Caco-2 (cell line): ENCODE results near the gene SIK3. TPM values are rescaled to one million over a fixed set of nuclear protein-coding genes. Genes with fewer than 3 reads are reported as not detected.

Experiments used
- BruUV-seq: library from RNA; stranded (reverse); fragments of 400-500 nt; replicated peaks from 2 replicates; lab custom pipeline; 2021; lab: Mats Ljungman, UMichigan
- CTCF ChIA-PET: fragments of 300-600 bp; sonication (Branson Sonifier 250); formaldehyde crosslinking; loops from one replicate; lab custom pipeline; 2022; ENCODE audit warnings: antibody characterized with exemption; lab: Charles Lee
- POLR2A ChIA-PET: fragments of 300-600 bp; sonication (Branson Sonifier 250); formaldehyde crosslinking; loops from one replicate; lab custom pipeline; 2022; ENCODE audit warnings: antibody characterized with exemption; lab: Charles Lee
- DNase-seq, 2 experiments: peaks; one replicate each; pipeline versions ENCODE4 v3.0.0 to v3.0.0-alpha.2; 2020 to 2022
- H3K27me3 ChIP-seq: replicated peaks from 2 replicates; pipeline ENCODE4 v1.6.0; 2011; ENCODE audit warnings: low read length; ENCODE audit not compliant: control insufficient read depth, insufficient read depth
- H3K36me3 ChIP-seq: 2 replicates; pipeline ENCODE4 v1.5.1; 2011; ENCODE audit warnings: low read length; ENCODE audit not compliant: control insufficient read depth, insufficient read depth
- H3K4me1 ChIP-seq: fragments of 250-450 bp; sonication (Bioruptor Pico); 2 replicates; pipeline ENCODE4 v1.5.1; 2020; ENCODE audit warnings: mild to moderate bottlenecking
- H3K4me3 ChIP-seq: 2 replicates; pipeline ENCODE4 v1.5.1; 2011; ENCODE audit warnings: low read depth, mild to moderate bottlenecking, control low read depth, low read length
- H3K9me3 ChIP-seq: fragments of 250-450 bp; sonication (Bioruptor Pico); 2 replicates; pipeline ENCODE4 v1.5.1; 2020; ENCODE audit warnings: mild to moderate bottlenecking, moderate library complexity
- H3K27ac Mint-ChIP-seq: one replicate; pipeline ENCODE4 v1.8.0; 2022; ENCODE audit warnings: mixed read lengths; ENCODE audit not compliant: unreplicated experiment
- H3K27me3 Mint-ChIP-seq: one replicate; pipeline ENCODE4 v1.8.0; 2022; ENCODE audit warnings: mixed read lengths; ENCODE audit not compliant: insufficient read depth, unreplicated experiment
- H3K36me3 Mint-ChIP-seq: one replicate; pipeline ENCODE4 v1.8.0; 2022; ENCODE audit warnings: mild to moderate bottlenecking, mixed read lengths; ENCODE audit not compliant: insufficient read depth, unreplicated experiment
- H3K4me1 Mint-ChIP-seq: one replicate; pipeline ENCODE4 v1.8.0; 2022; ENCODE audit warnings: low read depth, mixed read lengths; ENCODE audit not compliant: unreplicated experiment
- H3K4me3 Mint-ChIP-seq: one replicate; pipeline ENCODE4 v1.8.0; 2022; ENCODE audit warnings: mild to moderate bottlenecking, moderate library complexity, mixed read lengths; ENCODE audit not compliant: unreplicated experiment
- H3K9me3 Mint-ChIP-seq: one replicate; pipeline ENCODE4 v1.8.0; 2022; ENCODE audit warnings: mixed read lengths; ENCODE audit not compliant: unreplicated experiment
- intact Hi-C: fragments of 100-400 bp; cut with micrococcal nuclease; formaldehyde crosslinking; loops from one replicate; pipeline ENCODE4 v1.10.0; 2022; ENCODE audit not compliant: unreplicated experiment
- total RNA-seq: library from RNA; stranded (reverse); gene quantifications from 2 replicates; pipeline ENCODE4 v1.2.3, GENCODE V29; 2022
- TF ChIP-seq, protein P1 (sequence below), 2 experiments: fragments of 200-600 bp in 1 of 2; IDR thresholded peaks; 1 replicate in 1 of 2; 2 replicates in 1 of 2; pipeline versions ENCODE4 v1.5.1 to v1.8.0; 2011 to 2022; ENCODE audit warnings: antibody characterized with exemption in 1 of 2, control low read depth in 1 of 2, inconsistent platforms in 1 of 2, low read depth in 1 of 2, low read length in 1 of 2, mild to moderate bottlenecking in 1 of 2, moderate library complexity in 1 of 2; ENCODE audit not compliant: insufficient read depth in 1 of 2, severe bottlenecking in 1 of 2, unreplicated experiment in 1 of 2

SIK3 gene
- total RNA-seq, 1 experiment from 2014 or later, result 65.7 TPM

GRCh38 chr11:117000014-117000737 is 98.1 kb downstream of the SIK3 start:
- no peaks in the 10 kb centered on the region for H3K36me3 ChIP-seq
- intact Hi-C loops, result no loop called here
- Mint-ChIP-seq H3K4me1 (peaks cover 38% of the 10 kb centered on the region), H3K36me3 (peaks cover 5% of the 10 kb centered on the region), H3K27ac (no peak overlapping the region), H3K27me3 (no peaks in the 10 kb centered on the region), H3K4me3 (no peak overlapping the region), H3K9me3 (no peaks in the 10 kb centered on the region)
- TF ChIP-seq, protein P1, sequence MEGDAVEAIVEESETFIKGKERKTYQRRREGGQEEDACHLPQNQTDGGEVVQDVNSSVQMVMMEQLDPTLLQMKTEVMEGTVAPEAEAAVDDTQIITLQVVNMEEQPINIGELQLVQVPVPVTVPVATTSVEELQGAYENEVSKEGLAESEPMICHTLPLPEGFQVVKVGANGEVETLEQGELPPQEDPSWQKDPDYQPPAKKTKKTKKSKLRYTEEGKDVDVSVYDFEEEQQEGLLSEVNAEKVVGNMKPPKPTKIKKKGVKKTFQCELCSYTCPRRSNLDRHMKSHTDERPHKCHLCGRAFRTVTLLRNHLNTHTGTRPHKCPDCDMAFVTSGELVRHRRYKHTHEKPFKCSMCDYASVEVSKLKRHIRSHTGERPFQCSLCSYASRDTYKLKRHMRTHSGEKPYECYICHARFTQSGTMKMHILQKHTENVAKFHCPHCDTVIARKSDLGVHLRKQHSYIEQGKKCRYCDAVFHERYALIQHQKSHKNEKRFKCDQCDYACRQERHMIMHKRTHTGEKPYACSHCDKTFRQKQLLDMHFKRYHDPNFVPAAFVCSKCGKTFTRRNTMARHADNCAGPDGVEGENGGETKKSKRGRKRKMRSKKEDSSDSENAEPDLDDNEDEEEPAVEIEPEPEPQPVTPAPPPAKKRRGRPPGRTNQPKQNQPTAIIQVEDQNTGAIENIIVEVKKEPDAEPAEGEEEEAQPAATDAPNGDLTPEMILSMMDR (IDR thresholded peaks at IDR 0.05; ENCODE audit: insufficient read depth in 1 of 2, low read depth in 1 of 2, low read length in 1 of 2, severe bottlenecking in 1 of 2, unreplicated experiment in 1 of 2), result no peak
- CTCF ChIA-PET, result no interaction called here
- H3K4me1 ChIP-seq, result peaks cover 25% of the 10 kb centered on the region
- no peaks in the 10 kb centered on the region for H3K9me3 ChIP-seq
- no TSS peak for BruUV-seq
- POLR2A ChIA-PET, result no interaction called here
- H3K27me3 ChIP-seq, result no peaks in the 10 kb centered on the region
- H3K4me3 ChIP-seq, result no peak overlapping the region
- DNase-seq, result no peak

DNA sequence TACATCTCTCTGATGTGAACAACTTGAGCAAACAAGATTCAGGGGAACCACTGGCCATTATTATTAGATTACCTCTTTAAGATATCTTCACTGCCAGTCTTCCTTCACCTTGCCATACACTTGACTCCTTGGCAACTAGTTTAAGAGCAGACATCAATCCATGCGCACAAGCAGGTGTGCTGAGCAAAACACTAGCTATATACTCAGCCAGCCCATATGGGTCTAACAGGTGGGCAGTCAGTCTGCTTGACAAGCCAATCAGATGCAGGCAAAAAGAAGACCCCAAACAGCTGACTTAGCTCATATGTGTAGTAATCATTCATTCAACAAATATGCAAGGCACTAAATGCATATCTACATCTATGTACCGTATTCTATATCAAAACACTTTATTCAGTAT is 101.2 kb downstream of the SIK3 start:
- Histone ChIP-seq H3K27me3 (no peaks in the 10 kb centered on the region), H3K36me3 (no peaks in the 10 kb centered on the region), H3K9me3 (no peaks in the 10 kb centered on the region), H3K4me3 (no peak overlapping the region), H3K4me1 (peaks cover 17% of the 10 kb centered on the region)
- intact Hi-C loops, result no loop called here
- Mint-ChIP-seq H3K27ac (no peak overlapping the region), H3K27me3 (no peaks in the 10 kb centered on the region), H3K4me1 (peaks cover 31% of the 10 kb centered on the region), H3K9me3 (no peaks in the 10 kb centered on the region), H3K4me3 (no peak overlapping the region), H3K36me3 (peaks cover 5% of the 10 kb centered on the region)
- POLR2A ChIA-PET, result no interaction called here
- CTCF ChIA-PET, result interaction anchor here (0.7 kb wide), 1 partner anchor 105 kb away, joined by 7 read pairs; no protein-coding TSS in a partner anchor
- TF ChIP-seq, protein P1 (IDR thresholded peaks at IDR 0.05; ENCODE audit: insufficient read depth in 1 of 2, low read depth in 1 of 2, low read length in 1 of 2, severe bottlenecking in 1 of 2, unreplicated experiment in 1 of 2), result no peak
- DNase-seq, result no peak
- no TSS peak for BruUV-seq

- peaks cover 39% of the 10 kb centered on the region for H3K4me1 ChIP-seq
- H3K27ac Mint-ChIP-seq, result peak overlapping the region; percentile 17
- CTCF ChIA-PET, result interaction anchor here (0.9 kb wide), 1 partner anchor 128 kb away, joined by 3 read pairs; no protein-coding TSS in a partner anchor
- no peak for DNase-seq
- H3K27me3 ChIP-seq, result no peaks in the 10 kb centered on the region
- intact Hi-C loops, result no loop called here
- no peak overlapping the region for H3K4me3 Mint-ChIP-seq
- no peaks in the 10 kb centered on the region for H3K36me3 Mint-ChIP-seq
- H3K4me1 Mint-ChIP-seq, result peaks cover 50% of the 10 kb centered on the region
- H3K4me3 ChIP-seq, result no peak overlapping the region
- no peaks in the 10 kb centered on the region for H3K36me3 ChIP-seq
- H3K27me3 Mint-ChIP-seq, result no peaks in the 10 kb centered on the region
- TF ChIP-seq, protein P1 (IDR thresholded peaks at IDR 0.05; ENCODE audit: insufficient read depth in 1 of 2, low read depth in 1 of 2, low read length in 1 of 2, severe bottlenecking in 1 of 2, unreplicated experiment in 1 of 2), result no peak
- H3K9me3 ChIP-seq, result no peaks in the 10 kb centered on the region
- no TSS peak for BruUV-seq
- H3K9me3 Mint-ChIP-seq, result no peaks in the 10 kb centered on the region
- POLR2A ChIA-PET, result no interaction called here
These were observed 104.0 kb downstream of the SIK3 start for GRCh38 chr11:116994195-116994594.
